Measurements from ENCODE around the gene ELL2. TPM values are rescaled to one million over a fixed set of nuclear protein-coding genes. Genes with fewer than 3 reads are reported as not detected.

The ELL2 gene
- polyA plus RNA-seq, 1 donor (not counting 4 experiments of a cell fraction or from before 2014, with no cell fraction given), result 100 TPM

GRCh38 chr5:95957561-95958203 is 4.0 kb downstream of the ELL2 start:
- H3K27ac ChIP-seq (ENCODE audit: control insufficient read depth, insufficient read depth, low read length), result no peak overlapping the region
- dilution Hi-C loops (cut with MboI; ENCODE audit: extremely low pct_ligation_motif_present, low sequenced_read_pairs), result no loop called here

GRCh38 chr5:95956900-95957293 is 4.8 kb downstream of the ELL2 start:
- Histone ChIP-seq H3K4me3 (ENCODE audit: control insufficient read depth in 2 of 3, extremely low read depth in 1 of 3, insufficient read depth in 2 of 3, low read depth in 1 of 3, low read length in 3 of 3) (peak overlapping the region in 2 of 3 experiments; percentile 14 to 46), H3K27ac (ENCODE audit: control insufficient read depth, insufficient read depth, low read length) (no peak overlapping the region), H2AFZ (ENCODE audit: control insufficient read depth, low read length) (no peak overlapping the region), H3K79me2 (ENCODE audit: control insufficient read depth, insufficient read depth, low read length) (peaks cover 94% of the 10 kb centered on the region), H3K9me1 (ENCODE audit: control insufficient read depth, extremely low read depth, insufficient read depth, low read length) (peaks cover 2% of the 10 kb centered on the region), H3K9me3 (ENCODE audit: control insufficient read depth, low read depth, low read length) (no peaks in the 10 kb centered on the region), H3K27me3 (ENCODE audit: control insufficient read depth, extremely low read depth, insufficient read depth, low read length) (no peaks in the 10 kb centered on the region), H3K4me1 (ENCODE audit: control insufficient read depth, extremely low read depth, insufficient read depth, low read length) (peaks cover 38% of the 10 kb centered on the region), H4K20me1 (ENCODE audit: control insufficient read depth, extremely low read depth, insufficient read depth, low read length) (peaks cover 50% of the 10 kb centered on the region), H3K9ac (ENCODE audit: control insufficient read depth, extremely low read depth, insufficient read depth, low read length) (no peak overlapping the region), H3K4me2 (ENCODE audit: control insufficient read depth, extremely low read depth, insufficient read depth, low read depth, low read length) (peak overlapping the region; percentile 93), H3K36me3 (ENCODE audit: control insufficient read depth in 2 of 2, extremely low read depth in 1 of 2, insufficient read depth in 2 of 2, low read length in 2 of 2) (peaks cover 13 to 40% of the 10 kb centered on the region in 2 experiments)
- no peak for FAIRE-seq
- DNase-seq (ENCODE audit: low read depth, low spot score), result no peak
- dilution Hi-C loops (cut with MboI; ENCODE audit: extremely low pct_ligation_motif_present, low sequenced_read_pairs), result no loop called here
- TF ChIP-seq CTCF (optimal IDR thresholded peaks at IDR 0.05 in 1 of 3, IDR thresholded peaks at IDR 0.05 in 1 of 3, conservative IDR thresholded peaks at IDR 0.05 in 1 of 3; ENCODE audit: extremely low read depth in 1 of 3, insufficient read depth in 2 of 3, low read length in 3 of 3), result no peak

More at GRCh38 chr5:95957561-95958203, 4.0 kb downstream of the ELL2 start:
- TF ChIP-seq CTCF (optimal IDR thresholded peaks at IDR 0.05 in 1 of 3, IDR thresholded peaks at IDR 0.05 in 1 of 3, conservative IDR thresholded peaks at IDR 0.05 in 1 of 3; ENCODE audit: extremely low read depth in 1 of 3, insufficient read depth in 2 of 3, low read length in 3 of 3) (no peak), EZH2 (IDR thresholded peaks at IDR 0.05; ENCODE audit: low read length) (no peak)
- no peak overlapping the region for H2AFZ ChIP-seq (ENCODE audit: control insufficient read depth, low read length)
- no peaks in the 10 kb centered on the region for H3K9me3 ChIP-seq (ENCODE audit: control insufficient read depth, low read depth, low read length)
- H3K36me3 ChIP-seq (ENCODE audit: control insufficient read depth in 2 of 2, extremely low read depth in 1 of 2, insufficient read depth in 2 of 2, low read length in 2 of 2), result peaks cover 13 to 36% of the 10 kb centered on the region in 2 experiments
- H3K79me2 ChIP-seq (ENCODE audit: control insufficient read depth, insufficient read depth, low read length), result peaks cover 87% of the 10 kb centered on the region
- H3K4me2 ChIP-seq (ENCODE audit: control insufficient read depth, extremely low read depth, insufficient read depth, low read depth, low read length), result peak overlapping the region; percentile 93
- DNase-seq (ENCODE audit: low read depth, low spot score) (no peak), FAIRE-seq (no peak)
- H3K4me3 ChIP-seq (ENCODE audit: control insufficient read depth in 2 of 3, extremely low read depth in 1 of 3, insufficient read depth in 2 of 3, low read depth in 1 of 3, low read length in 3 of 3), result peak overlapping the region; percentile 69 to 95 (median 79)
- no peaks in the 10 kb centered on the region for H3K27me3 ChIP-seq (ENCODE audit: control insufficient read depth, extremely low read depth, insufficient read depth, low read length)
- peaks cover 46% of the 10 kb centered on the region for H4K20me1 ChIP-seq (ENCODE audit: control insufficient read depth, extremely low read depth, insufficient read depth, low read length)
- H3K9ac ChIP-seq (ENCODE audit: control insufficient read depth, extremely low read depth, insufficient read depth, low read length), result no peak overlapping the region
- H3K4me1 ChIP-seq (ENCODE audit: control insufficient read depth, extremely low read depth, insufficient read depth, low read length), result peaks cover 44% of the 10 kb centered on the region
- H3K9me1 ChIP-seq (ENCODE audit: control insufficient read depth, extremely low read depth, insufficient read depth, low read length), result peaks cover 2% of the 10 kb centered on the region
